Astrocyte of the hippocampus (primary cell): Measurements from ENCODE around the gene KRTAP10-9.
"Not testable (repeated sequence)": the region's sequence is repeated elsewhere in the genome, so short reads cannot be mapped to it uniquely, and the experiment has no call there.

Experiments used
- DNase-seq: peaks from one replicate; pipeline ENCODE4 v3.0.0; 2011; ENCODE audit warnings: low read depth, low spot score

KRTAP10-9 gene, protein sequence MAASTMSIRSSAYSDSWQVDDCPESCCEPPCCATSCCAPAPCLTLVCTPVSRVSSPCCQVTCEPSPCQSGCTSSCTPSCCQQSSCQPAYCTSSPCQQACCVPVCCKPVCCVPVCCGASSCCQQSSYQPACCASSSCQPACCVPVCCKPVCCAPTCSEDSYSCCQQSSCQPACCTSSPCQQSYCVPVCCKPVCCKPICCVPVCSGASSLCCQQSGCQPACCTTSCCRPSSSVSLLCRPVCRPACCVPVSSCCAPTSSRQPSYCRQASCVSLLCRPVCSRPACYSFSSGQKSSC

GRCh38 chr21:44626673-44627143 is at the start of gene KRTAP10-9:
KRTAP10-9 (plus strand) TSS chr21:44627093; CDS start chr21:44627172, 79 bp downstream.
- no peak for DNase-seq

DNA sequence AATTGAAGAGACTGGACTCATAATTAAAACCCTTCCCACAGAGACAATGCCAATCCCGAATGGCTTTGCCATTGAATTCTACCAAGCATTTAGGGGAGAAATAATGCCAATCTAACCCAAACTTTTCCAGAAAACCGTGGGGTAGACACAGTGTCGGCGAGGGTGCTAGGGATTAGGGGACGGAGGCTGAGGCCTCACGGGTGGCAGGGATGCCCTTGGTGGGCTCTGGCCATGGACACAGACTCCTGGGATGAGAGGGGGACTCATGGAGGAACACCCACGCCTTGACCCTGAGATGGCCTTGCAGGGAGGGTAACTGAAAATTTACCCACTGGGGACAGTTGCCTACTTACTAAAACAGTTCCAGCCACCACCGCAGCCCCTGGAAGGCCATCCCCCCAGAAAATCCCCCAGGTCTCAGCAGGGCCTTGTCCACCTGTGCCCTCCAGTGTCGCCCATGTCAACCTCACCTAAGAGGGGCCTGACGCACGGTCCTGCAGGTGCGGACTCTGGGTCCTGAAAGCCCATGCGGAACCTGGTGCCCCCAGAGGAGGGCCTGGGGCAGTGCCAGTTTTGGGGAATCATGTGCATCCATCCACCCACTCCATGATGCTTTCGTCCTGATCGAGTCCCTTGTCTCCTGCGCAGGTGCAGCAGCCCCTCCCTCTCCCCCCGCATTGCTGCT is 48.4 kb upstream of the KRTAP10-9 start:
- no peak for DNase-seq

DNA sequence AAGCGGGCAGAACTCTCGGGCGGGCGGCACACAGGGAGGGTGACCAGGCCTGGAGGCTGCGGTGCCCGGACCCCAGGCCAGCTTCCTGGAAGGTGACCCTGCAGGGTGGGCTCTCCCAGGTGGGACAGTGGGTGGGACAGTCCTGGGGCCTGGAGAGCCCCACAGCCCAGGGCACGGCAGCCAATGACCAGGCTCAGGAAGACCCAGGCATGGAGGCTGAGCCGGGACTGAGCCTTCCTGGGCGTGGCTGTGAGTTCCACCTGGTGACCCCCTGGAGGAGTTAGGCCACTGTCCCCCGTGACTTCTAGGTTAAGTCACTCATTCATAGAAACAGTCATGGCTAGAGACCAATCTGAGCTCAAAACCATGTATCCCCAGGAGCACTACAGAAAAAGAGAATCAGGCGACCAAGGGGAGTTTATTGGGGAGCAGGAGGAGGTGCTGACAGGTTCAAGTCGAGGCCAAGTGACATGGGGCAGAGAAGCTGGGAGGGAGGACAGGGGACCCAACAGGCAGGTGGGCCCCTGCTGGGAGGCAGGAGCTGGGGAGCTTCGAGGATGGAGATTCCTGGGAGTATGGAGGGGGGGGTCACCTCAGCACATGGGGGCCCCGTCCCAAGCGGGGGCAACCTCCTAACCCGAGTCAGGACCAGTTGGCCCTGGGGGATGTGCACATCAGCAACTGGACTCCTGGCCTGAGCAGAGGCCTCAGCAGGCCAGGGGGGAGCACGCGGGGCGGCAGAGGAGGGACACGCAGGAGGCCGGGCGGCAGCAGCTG is 47.6 kb upstream of the KRTAP10-9 start:
- no peak for DNase-seq

DNA sequence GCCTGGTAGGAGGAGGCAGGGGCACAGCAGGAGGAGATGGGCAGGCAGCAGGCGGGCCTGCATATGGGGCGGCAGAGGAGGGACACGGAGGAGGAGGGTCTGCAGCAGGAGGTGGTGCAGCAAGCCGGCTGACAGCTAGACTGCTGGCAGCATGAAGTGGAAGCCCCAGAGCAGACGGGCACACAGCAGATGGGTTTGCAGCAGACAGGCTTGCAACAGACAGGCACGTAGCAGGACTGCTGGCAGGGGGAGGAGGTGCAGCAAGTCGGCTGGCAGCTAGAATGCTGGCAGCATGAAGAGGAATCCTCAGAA is 47.1 kb upstream of the KRTAP10-9 start:
- no peak for DNase-seq

DNA sequence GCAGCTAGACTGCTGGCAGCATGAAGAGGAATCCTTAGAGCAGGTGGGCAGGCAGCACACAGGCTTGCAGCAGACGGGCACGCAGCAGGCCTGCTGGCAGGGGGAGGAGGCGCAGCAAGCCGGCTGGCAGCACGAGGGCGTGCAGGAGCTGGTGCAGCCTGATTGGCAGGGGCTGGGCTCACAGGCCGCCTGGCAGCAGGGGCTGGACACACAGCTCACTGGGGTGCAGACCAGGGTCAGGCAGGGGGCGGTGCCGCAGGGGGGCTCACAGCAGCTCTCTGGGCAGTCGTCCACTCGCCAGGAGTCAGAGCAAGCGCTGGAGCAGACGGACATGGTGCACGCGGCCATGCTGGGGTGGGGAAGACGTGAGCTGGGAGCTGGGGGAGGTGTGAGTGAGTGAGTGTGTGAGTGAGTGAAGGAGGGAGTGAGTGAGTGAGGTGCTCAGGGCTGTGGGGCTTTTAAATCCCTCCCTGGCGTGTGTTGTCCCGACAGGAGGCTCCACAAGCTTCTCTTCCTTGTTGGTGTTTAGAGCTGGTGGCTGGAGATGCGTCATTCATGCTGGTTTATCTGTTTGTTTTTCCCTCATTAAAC is 46.6 kb upstream of the KRTAP10-9 start, which contains the start of gene KRTAP10-5:
Gene KRTAP10-5 (minus strand): TSS at position 374 of the 591 bp plus-strand sequence. CDS start 26 bp downstream, at position 348.
- DNase-seq: not testable (repeated sequence)

- no peak for DNase-seq
Observed at GRCh38 chr21:44581158-44581557, 45.7 kb upstream of the KRTAP10-9 start.

GRCh38 chr21:44582055-44582454 is 44.8 kb upstream of the KRTAP10-9 start:
- no peak for DNase-seq

GRCh38 chr21:44583089-44583799 is 43.6 kb upstream of the KRTAP10-9 start:
- no peak for DNase-seq

- DNase-seq: no peak
Observed at GRCh38 chr21:44583800-44584147, 43.1 kb upstream of the KRTAP10-9 start.

GRCh38 chr21:44585892-44586291 is 41.0 kb upstream of the KRTAP10-9 start:
- no peak for DNase-seq

- DNase-seq: no peak
Observed at GRCh38 chr21:44589094-44589493, 37.8 kb upstream of the KRTAP10-9 start.

- no peak for DNase-seq
Observed at GRCh38 chr21:44589586-44590305, 37.1 kb upstream of the KRTAP10-9 start.

DNA sequence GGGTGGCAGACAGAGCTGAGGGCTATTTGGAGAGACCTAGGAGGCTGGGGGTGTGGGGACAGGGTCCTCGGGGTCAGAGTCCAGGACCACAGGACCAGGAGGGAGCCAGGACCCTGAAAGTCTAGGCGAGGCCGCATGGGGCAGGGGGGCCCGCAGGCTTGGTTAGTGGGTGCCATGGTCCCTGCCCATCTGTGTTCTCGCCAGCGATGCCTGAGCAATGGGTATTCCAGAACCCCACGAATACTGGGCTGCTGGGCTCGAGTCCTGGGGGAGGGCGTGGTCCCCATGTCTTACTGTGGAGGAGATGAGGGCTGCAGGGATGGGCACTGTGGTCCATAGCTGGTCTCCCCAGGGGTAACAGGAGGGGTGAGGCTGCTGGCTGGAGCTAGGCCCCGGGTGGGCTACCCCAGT is 36.6 kb upstream of the KRTAP10-9 start:
- no peak for DNase-seq

DNA sequence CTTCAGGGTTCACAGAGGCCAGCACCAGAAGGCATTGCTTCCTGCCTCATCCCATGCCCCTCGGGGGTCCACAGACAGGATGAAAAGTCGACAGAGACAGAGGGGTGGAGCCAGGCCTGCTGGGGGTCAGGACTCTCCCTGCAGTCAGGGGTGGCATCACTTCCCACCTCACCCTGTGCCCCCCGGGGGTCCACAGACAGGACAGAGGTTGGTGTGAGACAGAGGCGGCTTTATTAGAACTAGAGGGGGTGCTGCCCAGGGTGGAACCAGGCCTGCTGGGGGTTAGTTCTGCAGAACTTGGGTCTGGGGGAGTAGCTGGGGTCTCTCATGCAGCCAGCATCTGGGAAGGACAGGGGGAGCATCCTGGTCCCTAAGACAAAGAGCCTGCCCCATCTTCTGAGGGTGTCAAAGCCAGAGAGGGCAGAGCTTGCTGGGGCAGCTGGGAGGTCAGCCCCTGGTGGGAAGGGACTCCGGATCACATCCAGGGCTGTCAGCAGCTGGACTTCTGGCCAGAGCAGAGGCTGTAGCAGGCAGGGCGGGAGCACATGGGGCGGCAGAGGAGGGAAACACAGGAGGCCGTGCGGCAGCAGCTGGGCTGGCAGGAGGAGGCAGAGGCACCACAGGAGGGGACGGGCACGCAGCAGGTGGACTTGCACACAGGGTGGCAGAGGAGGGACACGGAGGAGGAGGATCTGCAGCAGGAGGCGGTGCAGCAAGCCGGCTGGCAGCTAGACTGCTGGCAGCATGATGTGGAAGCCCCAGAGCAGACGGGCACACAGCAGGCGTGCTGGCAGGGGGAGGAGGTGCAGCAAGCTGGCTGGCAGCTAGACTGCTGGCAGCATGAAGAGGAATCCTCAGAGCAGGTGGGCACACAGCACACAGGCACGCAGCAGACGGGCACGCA is 35.7 kb upstream of the KRTAP10-9 start:
- DNase-seq: not testable (repeated sequence)

DNA sequence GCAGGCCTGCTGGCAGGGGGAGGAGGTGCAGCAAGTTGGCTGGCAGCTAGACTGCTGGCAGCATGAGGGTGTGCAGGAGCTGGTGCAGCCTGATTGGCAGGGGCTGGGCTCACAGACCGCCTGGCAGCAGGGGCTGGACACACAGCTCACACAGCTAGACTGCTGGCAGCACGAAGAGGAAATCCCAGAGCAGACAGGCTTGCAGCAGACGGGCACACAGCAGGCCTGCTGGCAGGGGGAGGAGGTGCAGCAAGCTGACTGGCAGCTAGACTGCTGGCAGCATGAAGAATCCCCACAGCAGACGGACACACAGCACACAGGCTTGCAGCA is 35.1 kb upstream of the KRTAP10-9 start:
- DNase-seq: not testable (repeated sequence)

DNA sequence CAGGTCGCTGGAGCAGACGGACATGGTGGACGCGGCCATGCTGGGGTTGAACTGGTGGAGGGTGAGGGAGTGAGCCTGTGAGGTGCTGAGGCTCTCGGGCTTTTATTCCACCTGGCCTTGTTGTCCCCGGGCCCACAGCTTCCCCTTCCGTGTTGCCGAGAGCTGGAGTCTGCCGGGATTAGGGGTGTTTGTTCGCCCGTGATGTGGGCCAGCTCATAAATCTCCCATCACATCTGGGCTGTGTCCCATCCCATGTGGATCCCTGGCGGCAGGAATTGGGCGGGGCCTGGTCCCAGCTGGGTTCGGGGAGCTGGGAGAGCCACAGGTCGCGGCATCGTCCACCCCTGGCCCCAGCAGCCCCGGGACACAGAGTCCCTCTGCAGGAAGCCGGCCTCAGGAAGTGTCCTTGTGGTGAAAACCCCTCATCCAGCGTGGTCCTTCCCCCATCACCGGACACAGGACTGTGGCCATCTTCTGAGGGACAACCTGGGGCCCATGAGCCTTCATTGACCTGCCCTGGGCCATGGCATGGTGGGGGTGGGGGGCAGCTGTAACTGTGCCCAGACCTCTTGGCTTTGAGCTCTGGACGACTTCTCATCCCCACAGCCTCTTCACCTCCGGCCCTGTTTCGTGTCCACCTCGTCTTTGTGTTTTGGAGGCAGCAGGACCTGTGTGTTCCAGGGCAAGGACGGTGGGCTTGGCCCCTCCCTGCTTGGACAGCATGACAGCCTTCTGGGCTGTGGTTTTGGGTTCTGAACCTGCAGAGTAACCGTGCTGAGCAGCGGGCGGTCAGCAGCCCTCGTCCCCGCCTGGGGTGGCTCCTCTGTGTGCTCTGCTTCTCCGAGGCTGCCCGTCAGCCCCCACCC is 34.2 kb upstream of the KRTAP10-9 start, which contains the start of gene KRTAP10-6:
Gene KRTAP10-6 (minus strand): TSS at position 60 of the 866 bp plus-strand sequence. CDS start 21 bp downstream, at position 39.
- DNase-seq: no peak

DNA sequence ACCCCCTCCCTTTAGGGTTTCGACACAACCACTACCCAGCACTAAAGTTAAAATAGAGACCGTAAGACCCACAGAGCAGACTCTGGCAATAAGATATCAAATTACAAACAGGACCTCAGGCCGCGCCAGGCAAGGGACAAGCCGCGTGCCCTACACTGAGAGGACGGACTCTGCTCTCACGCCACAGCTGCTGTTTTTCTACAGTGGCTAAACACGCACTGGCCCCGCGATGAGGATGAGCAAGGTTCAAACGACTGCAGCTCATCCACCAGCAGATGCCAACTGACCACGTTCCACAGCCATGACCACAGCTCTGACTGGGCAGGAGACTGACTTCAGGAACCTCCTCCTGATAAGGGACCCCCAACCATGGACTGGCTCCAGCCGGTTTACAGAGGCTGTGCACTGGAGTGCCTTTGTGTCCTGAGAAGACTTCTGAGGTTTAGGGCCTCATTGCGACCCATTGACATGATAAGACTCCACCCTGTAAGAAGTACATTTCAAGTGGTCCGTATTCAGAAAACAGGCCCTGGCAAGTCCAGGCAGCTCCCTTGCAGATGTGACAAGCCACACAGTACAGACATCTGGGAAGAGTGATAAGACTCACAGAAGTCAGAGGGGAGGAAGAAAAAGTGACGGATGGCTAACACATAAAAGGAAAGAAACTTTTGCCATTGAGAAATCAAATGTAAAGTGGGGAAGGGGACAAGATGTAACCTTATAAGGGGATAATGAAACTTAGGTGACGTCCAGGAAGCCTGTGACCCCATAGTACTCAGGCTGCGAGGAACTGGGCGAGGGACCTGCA is 33.1 kb upstream of the KRTAP10-9 start:
- no peak for DNase-seq

DNA sequence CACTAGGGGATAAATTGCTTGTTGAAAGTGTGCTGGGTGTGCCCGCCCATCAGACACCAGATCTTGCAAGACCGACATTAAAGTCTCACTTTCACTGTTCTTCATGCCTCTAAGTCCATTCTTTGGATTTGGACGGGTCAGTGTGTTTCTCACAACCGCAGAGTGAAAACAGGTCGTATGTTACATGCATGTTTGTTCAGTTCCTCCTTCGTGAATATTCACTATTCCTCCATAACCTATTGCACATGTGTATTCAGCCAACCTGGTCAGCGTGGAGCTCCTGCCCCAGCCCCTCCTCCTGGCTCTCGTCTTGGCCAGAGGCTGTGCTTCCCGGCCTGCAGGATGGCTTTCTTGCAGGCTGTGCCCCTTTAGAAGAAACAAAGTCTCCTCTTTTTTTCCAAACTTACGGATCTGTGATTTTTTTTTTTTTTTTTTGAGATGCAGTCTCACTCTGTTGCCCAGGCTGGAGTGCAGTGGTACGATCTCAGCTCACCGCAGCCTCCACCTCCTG is 32.4 kb upstream of the KRTAP10-9 start:
- no peak for DNase-seq
